ENCODE data around the gene CCDC177. TPM values are rescaled to one million over a fixed set of nuclear protein-coding genes. Genes with fewer than 3 reads are reported as not detected.

The CCDC177 gene
- polyA plus RNA-seq, 1 donor (not counting 4 experiments of a cell fraction or from before 2014, with no cell fraction given): not detected

- peaks cover 8% of the 10 kb centered on the region for H3K4me1 ChIP-seq (ENCODE audit: control insufficient read depth, extremely low read depth, insufficient read depth, low read length)
- H3K36me3 ChIP-seq (ENCODE audit: control insufficient read depth in 2 of 2, extremely low read depth in 1 of 2, insufficient read depth in 2 of 2, low read length in 2 of 2): no peaks in the 10 kb centered on the region
- TF ChIP-seq CTCF (optimal IDR thresholded peaks at IDR 0.05 in 1 of 3, IDR thresholded peaks at IDR 0.05 in 1 of 3, conservative IDR thresholded peaks at IDR 0.05 in 1 of 3; ENCODE audit: extremely low read depth in 1 of 3, insufficient read depth in 2 of 3, low read length in 3 of 3): no peak
- TF ChIP-seq EZH2 (IDR thresholded peaks at IDR 0.05; ENCODE audit: low read length): peak; percentile 14
- no peaks in the 10 kb centered on the region for H3K9me3 ChIP-seq (ENCODE audit: control insufficient read depth, low read depth, low read length)
- H3K27me3 ChIP-seq (ENCODE audit: control insufficient read depth, extremely low read depth, insufficient read depth, low read length): peaks cover 67% of the 10 kb centered on the region
- no peaks in the 10 kb centered on the region for H3K9me1 ChIP-seq (ENCODE audit: control insufficient read depth, extremely low read depth, insufficient read depth, low read length)
- dilution Hi-C loops (cut with MboI; ENCODE audit: extremely low pct_ligation_motif_present, low sequenced_read_pairs): no loop called here
- H3K4me2 ChIP-seq (ENCODE audit: control insufficient read depth, extremely low read depth, insufficient read depth, low read depth, low read length): no peak overlapping the region
- no peak overlapping the region for H3K4me3 ChIP-seq (ENCODE audit: control insufficient read depth in 2 of 3, extremely low read depth in 1 of 3, insufficient read depth in 2 of 3, low read depth in 1 of 3, low read length in 3 of 3)
- no peaks in the 10 kb centered on the region for H4K20me1 ChIP-seq (ENCODE audit: control insufficient read depth, extremely low read depth, insufficient read depth, low read length)
- FAIRE-seq (no peak), DNase-seq (ENCODE audit: low read depth, low spot score) (no peak)
- H3K27ac ChIP-seq (ENCODE audit: control insufficient read depth, insufficient read depth, low read length): no peak overlapping the region
- no peaks in the 10 kb centered on the region for H3K79me2 ChIP-seq (ENCODE audit: control insufficient read depth, insufficient read depth, low read length)
- H3K9ac ChIP-seq (ENCODE audit: control insufficient read depth, extremely low read depth, insufficient read depth, low read length): no peak overlapping the region
- H2AFZ ChIP-seq (ENCODE audit: control insufficient read depth, low read length): no peak overlapping the region
Observed at GRCh38 chr14:69573831-69574262, 824 bp downstream of the CCDC177 start.

- H3K4me2 ChIP-seq (ENCODE audit: control insufficient read depth, extremely low read depth, insufficient read depth, low read depth, low read length): no peak overlapping the region
- H3K27me3 ChIP-seq (ENCODE audit: control insufficient read depth, extremely low read depth, insufficient read depth, low read length): peaks cover 72% of the 10 kb centered on the region
- H3K9me3 ChIP-seq (ENCODE audit: control insufficient read depth, low read depth, low read length): no peaks in the 10 kb centered on the region
- H3K36me3 ChIP-seq (ENCODE audit: control insufficient read depth in 2 of 2, extremely low read depth in 1 of 2, insufficient read depth in 2 of 2, low read length in 2 of 2): no peaks in the 10 kb centered on the region
- H3K9me1 ChIP-seq (ENCODE audit: control insufficient read depth, extremely low read depth, insufficient read depth, low read length): no peaks in the 10 kb centered on the region
- DNase-seq (ENCODE audit: low read depth, low spot score): no peak
- no peak overlapping the region for H3K27ac ChIP-seq (ENCODE audit: control insufficient read depth, insufficient read depth, low read length)
- no peak overlapping the region for H2AFZ ChIP-seq (ENCODE audit: control insufficient read depth, low read length)
- dilution Hi-C loops (cut with MboI; ENCODE audit: extremely low pct_ligation_motif_present, low sequenced_read_pairs): no loop called here
- FAIRE-seq: no peak
- H4K20me1 ChIP-seq (ENCODE audit: control insufficient read depth, extremely low read depth, insufficient read depth, low read length): no peaks in the 10 kb centered on the region
- H3K9ac ChIP-seq (ENCODE audit: control insufficient read depth, extremely low read depth, insufficient read depth, low read length): no peak overlapping the region
- no peaks in the 10 kb centered on the region for H3K79me2 ChIP-seq (ENCODE audit: control insufficient read depth, insufficient read depth, low read length)
- no peak overlapping the region for H3K4me3 ChIP-seq (ENCODE audit: control insufficient read depth in 2 of 3, extremely low read depth in 1 of 3, insufficient read depth in 2 of 3, low read depth in 1 of 3, low read length in 3 of 3)
- peaks cover 8% of the 10 kb centered on the region for H3K4me1 ChIP-seq (ENCODE audit: control insufficient read depth, extremely low read depth, insufficient read depth, low read length)
- peak; percentile 95 for TF ChIP-seq EZH2 (IDR thresholded peaks at IDR 0.05; ENCODE audit: low read length)
- no peak for TF ChIP-seq CTCF (optimal IDR thresholded peaks at IDR 0.05 in 1 of 3, IDR thresholded peaks at IDR 0.05 in 1 of 3, conservative IDR thresholded peaks at IDR 0.05 in 1 of 3; ENCODE audit: extremely low read depth in 1 of 3, insufficient read depth in 2 of 3, low read length in 3 of 3)
Observed at GRCh38 chr14:69573205-69573830, 1.4 kb downstream of the CCDC177 start.

Measured in keratinocyte (primary cell).